ENCODE data around the gene CKS2.
A peak's percentile ranks its signal among the peaks of the same experiment; 100 is the strongest.
"Not testable (repeated sequence)": the region's sequence is repeated elsewhere in the genome, so short reads cannot be mapped to it uniquely, and the experiment has no call there.

CKS2 gene

DNA sequence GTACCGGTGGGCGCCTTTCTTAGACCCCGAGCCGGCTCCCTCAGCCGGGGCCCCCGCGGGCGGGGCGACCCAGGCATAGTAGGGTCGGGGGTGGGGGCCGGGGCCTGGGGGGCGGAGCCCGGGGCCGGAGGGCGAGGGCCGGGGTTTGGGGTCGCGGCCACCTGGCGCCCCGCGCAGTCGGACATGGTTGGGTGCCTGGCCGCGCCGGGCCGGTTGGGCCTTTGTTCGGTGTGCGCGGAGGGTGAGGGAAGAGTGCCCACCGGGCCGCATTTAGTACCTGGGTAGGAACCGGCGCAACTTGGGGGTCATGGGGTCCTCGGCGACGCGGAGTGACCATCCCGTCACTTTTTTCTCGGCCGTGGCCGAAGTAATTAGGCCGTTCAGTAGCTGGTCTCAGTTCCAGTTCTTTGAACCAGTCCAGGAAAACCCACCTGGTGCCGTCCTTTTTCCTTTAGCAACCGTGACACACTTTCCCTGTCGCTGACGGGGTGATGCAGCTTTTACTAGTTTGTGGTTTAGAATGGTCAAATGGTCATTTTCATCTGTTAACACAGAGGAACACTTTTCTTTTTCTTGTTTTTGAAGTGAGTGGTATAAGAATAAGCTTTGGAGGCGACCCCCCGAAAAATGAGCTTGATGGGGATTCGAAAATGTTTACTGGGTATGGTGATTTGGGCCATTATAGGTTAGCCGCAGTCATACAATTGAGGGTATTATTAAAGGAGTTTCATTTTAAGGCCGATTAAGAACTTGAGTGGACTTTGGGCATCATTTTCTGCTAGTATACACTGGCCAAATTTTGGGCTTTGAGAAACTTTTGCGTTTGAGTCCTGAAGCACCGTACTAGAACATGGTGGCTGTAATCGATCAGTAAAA, 589 bp downstream of the CKS2 start:
- no peak for DNase-seq

DNA sequence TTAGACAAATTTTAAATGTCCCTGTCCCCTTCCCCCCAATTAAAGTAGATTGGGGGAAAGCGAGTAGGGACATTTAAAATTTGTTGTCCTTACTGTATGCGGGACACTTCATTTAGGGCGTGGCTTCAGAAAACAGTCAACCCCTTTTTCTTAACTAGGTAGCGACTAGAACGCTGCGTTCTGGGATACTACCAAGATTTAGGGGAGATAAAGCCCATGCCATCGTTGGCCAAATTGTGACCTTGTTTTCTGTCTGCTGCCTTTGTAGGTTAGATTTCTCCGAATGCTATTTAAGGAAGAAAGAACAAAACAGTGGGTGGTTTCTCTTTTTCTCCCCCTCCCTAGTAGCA, 1.2 kb downstream of the CKS2 start:
- no peak for DNase-seq

DNA sequence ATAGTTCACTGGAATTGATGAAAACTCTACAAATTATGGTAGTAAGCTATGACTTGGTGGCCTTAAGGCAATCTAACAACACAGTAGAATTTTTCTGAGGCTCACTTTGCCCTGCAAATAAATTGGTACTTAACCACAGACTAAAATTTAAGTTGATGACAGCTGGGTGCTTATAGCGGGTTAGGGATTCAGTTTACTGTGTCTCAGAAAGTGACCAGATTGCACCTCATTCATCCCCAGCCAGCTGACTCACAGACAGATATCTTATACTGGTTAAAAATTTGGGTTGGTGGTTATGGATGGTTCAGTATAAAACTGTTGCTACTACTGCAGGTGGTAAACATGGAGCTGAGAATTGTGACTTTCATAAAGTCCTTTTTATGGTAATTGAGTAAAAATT, 2.8 kb downstream of the CKS2 start:
- no peak for DNase-seq

DNA sequence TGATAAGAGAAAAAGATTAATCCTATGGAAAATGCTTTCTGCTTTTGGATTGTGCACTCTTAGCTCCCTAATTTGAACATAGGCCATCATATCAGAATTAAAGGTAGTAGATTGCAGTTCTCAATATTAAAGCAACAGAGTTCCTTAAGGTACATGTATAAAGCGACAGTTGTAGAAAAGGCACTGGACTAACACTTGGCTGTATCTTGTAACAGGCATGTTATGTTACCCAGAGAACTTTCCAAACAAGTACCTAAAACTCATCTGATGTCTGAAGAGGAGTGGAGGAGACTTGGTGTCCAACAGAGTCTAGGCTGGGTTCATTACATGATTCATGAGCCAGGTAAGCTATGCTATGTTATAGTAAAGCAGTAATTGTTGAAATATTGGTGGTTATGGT, 4.0 kb downstream of the CKS2 start:
- DNase-seq: no peak

DNA sequence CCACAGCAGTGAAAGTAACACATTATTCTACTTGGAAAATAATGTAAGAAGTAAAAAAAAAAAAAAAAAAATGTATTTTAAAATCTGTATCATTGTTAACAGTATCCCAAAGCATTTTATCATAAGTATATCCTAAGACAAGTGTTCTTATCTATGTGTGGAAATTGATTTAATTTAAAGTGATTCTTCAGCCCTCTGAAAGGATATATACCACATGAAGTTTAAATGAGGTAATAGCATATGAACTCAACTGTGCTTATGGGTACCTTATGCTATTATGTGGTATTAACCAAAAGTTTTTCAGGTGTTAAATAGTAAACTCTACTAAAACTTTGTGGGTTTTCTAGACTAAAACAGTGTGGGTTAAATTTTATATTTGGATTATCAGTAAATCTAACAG, 4.5 kb downstream of the CKS2 start:
- no peak for DNase-seq

DNA sequence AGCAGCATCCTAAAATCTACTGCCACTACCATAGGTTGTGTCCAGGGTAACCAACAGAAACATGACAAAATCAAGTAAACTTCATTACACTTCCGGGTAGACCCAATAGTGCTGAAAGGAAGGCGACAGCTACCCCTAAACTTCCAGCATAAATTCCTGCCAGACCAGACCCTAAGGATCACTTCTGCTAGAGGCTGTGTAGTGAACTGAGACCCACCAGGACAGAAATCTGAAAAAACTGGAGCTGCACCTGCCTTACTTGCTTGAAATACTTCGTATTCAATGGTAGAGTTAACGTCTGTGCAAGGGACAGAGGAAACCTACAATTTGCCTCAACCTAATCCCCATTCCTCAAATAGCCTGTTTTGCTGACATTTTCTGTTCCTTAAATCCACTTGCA, 6.3 kb downstream of the CKS2 start:
- DNase-seq: no peak

DNA sequence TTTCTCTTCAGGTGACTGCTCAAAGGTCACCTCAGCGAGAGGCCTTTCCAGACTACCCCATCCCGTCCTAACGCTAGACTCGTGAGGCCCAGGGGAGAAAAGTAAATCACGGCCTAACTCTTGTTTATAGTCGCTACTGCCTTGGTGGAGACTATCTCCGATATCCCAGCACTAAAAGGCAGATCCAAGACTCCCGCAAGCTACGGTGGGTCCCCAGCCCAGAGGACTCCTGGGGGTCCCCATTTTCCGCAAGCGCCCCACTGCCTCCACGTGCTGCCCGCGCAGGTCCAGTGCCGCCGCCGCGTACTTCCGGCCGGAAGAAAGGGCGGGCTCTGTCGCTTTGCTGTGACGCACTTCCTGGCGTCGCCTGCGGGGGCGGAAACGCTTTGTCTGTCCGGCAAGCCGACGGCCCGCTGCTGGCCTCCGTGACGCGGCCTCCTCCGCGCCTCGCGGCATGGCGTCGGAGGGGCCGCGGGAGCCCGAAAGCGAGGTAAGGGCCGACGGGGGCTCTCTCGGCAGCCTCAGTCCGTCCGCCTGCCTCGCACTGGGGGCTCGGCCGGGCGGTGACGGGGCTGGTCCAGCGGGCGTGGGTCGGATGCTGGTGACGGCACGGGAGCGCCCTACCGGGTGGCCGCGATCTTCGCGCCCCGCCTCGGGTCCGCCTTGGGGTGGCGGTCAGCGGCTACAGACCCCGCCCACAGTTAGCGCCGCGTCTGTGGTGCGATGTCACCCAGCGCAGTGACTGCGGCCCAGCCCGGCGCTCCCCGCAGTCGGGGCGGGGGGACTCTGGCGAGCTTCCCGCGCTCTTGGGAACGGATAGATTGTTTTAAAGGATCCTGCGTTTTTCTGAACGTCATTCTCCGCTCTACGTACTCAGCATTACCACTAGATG, 7.4 kb downstream of the CKS2 start, which contains the start of gene SECISBP2:
TSS of gene SECISBP2 (plus strand) at position 378 of the 892 bp plus-strand sequence. CDS start at position 455, 77 bp downstream.
- DNase-seq: peak; percentile 92

DNA sequence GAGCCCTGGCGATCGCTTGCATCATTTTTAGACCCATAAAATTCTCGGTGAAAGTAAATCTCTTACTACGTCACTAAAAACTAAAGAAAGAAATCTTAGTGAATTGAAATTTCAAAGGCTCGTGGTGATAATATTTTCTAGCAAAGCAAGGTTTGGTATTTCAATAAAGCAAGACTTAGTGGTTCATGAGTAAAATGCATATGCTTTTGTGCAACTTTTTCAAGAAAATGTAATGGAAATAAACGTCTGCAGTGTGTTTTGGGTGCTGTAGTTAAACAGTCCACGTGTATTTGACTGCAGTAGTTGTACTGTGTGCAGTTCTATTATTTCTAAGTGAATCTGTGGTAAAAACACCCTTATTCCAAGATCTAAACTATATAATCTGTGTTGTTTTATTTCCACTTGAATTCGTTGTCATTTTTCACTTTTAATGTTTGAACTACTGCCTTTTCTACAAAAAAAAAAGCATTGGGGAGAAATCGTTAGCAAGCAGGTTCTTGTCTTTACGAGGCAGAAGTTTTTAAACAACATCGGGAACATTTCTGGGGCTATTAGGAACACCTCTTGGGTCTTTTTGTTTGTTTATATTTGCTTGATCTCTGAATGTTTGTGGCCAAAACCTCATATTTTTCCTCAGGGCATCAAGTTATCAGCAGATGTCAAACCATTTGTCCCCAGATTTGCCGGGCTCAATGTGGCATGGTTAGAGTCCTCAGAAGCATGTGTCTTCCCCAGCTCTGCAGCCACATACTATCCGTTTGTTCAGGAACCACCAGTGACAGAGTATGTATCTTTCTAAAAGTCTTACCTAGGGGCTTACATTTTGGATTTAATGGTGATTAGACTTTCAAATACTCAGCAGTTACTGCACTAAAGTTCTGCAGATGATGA, 8.3 kb downstream of the CKS2 start:
- no peak for DNase-seq

DNA sequence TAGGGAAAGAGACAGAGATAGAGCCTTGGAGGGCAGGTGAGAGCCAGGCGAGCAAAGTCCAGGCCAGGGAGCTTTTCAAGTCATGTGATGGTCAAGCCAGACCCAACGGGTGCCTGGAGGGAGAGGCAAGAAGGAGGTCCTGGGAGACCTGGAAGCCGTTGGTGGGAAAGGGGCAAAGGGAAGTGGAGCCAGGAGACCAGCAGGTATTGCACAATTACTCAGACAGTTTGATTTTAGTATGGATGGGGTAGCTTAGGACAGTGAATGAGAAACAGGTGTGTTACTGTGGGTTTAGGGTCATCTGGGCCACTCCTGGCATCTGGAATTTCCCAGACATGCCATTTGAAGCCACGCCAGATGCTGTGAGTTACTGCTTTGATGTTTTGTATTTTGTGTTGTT, 12.4 kb downstream of the CKS2 start:
- no peak for DNase-seq

DNA sequence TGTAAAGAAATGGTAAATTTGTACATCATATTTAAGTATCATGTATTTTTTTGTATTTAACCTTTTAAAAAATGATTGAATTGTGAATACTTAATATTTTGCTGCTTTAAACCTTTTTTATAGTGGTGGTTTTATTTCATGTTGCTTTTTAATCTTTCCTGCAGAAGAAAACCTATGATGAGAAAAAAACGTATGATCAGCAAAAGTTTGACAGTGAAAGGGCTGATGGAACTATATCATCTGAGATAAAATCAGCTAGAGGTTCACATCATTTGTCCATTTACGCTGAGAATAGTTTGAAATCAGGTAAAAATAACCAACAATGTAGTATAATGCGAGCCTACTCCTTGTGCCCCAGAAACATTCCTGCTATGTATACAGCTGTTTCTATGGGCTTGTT, 14.7 kb downstream of the CKS2 start:
- DNase-seq: no peak

DNA sequence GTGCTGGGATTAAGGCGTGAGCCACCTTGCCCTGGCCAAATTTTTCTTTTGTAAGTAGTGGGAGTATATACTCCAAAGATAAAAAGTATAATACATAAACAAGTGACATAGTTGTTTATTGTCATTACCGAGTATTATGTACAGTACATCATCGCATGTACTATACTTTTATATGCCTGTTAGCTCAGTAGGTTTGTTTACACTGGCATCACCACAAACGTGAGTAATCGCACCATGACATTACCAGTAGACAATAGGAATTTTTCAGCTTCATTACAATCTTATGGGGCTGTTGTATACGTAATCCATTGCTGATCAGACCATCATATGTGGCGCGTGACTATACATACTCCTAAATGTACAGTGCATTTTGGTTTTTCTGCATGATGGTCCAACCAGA, 17.1 kb downstream of the CKS2 start:
- DNase-seq: no peak

DNA sequence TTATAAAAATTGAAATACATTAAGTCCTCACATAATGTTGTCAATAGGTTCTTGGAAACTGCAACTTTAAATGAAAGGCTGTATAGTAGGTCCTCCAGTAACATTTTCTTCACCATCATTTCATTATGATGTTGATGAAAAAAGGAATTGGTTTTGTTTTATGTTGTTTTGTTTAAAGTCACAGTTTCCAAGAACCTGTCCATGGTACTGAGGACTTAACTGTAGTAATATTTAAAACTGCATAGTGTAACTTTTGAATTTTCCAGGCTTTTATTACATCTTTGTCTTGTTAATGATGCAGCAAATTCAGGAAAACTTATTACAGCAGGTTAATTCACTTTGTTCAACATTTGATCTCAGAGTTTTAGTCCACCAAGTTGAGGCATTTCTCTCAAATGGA, 18.9 kb downstream of the CKS2 start:
- no peak for DNase-seq

DNA sequence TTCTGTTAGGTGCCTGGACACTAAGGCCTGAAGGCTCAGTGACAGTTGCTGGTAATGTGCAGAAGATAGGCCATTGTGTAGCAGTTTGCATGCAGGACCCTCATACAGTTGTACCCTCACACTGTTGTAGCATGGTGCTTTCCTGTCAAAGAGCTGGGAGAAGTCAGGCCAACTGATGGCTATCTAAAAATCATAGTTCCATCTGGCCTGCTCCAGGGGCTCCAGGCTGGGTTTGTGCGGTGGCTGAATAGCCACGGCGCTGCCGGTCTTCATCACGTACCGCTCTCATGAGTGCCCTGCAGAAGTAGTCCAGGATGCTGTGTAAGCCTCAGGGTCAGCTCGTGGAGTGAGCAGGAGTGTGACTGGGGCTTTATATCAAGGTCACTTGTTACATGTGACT, 19.5 kb downstream of the CKS2 start:
- DNase-seq: no peak

DNA sequence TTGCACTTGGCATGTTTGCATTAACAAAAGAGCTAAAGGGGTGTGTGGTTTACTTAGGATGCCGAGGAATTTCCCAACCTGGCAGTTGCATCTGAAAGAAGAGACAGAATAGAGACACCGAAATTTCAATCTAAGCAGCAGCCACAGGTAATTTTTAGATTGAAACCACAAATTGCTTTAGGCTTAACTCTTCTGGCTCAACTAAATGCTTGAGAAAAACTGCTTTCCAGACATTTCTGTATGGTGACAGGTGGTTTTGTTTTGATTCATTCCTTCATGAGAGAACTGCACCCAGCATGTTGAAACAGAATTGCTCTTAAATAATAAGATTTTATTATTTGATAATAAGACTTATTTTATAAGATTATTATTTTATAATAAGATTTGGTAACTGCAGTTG, 28.8 kb downstream of the CKS2 start:
- DNase-seq: no peak

DNA sequence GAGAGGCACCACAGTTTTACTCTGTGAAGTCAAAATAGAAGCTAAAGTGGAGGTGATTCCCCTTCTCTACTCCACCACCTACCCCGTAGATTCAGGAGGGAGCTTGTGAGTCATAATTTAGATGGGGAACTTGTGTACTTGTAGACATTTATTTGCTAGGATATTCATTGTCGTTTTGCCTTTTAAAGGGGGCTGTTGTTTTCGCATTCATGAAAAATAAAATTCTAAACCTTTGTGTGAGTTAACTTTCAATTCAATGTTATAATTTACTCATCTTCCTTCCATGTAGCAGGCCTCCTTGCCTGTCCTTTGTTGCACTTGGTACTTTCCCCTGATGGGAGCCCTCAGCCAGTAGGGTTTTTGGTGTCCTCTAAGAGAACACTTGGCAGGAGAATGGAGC, 29.3 kb downstream of the CKS2 start:
- no peak for DNase-seq

DNA sequence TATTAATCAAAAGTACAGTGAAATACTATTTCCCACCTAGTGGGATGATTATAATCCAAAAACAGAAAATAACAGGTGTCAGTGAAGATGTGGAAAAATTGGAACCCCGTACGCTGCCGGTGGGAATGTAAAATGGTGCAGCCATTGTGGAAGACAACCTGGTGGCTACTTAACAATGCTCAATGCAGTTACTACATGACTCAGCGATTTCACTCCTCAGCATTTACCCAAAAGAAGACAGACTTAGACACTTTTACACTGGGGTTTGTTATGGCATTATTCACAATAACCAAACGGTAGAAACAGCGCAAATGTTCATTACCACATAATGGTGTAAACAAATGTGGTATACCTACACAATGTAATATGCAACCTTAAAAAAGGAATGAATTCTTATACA, 31.2 kb downstream of the CKS2 start:
- no peak for DNase-seq

DNA sequence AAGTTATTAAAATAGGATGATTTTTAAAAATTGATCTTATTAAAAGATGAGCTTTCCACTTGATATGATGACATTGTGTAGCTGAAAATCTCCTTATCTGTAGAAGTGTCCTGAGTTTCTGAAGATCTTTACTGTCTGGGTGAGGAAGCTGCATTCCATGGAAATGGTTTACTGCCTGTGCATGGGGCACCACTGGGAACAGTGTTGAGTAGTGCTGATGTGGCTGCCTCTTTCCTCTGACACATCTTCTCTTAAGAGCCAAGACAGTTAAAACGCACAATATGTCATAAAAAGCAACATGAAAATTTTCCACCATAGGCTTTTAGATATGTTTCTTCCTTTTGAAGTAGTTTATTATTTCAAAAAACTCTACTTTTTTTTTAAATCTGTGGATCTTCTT, 32.0 kb downstream of the CKS2 start:
- DNase-seq: no peak

DNA sequence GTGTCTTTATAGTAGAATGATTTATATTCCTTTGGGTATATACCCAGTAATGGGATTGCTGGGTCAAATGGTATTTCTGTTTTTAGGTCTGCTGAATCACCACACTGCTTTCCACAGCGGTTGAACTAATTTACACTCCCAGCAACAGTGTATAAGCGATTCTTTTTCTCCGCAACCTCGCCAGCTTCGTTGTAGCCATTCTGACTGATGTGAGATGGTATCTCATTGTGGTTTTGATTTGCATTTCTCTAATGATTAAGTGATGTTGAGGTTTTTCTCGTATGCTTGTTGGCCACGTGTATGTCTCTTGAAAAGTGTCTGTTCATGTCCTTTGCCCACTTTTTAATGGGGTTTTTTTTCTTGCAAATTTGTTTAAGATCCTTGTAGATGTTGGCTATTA, 32.8 kb downstream of the CKS2 start:
- DNase-seq: not testable (repeated sequence)

DNA sequence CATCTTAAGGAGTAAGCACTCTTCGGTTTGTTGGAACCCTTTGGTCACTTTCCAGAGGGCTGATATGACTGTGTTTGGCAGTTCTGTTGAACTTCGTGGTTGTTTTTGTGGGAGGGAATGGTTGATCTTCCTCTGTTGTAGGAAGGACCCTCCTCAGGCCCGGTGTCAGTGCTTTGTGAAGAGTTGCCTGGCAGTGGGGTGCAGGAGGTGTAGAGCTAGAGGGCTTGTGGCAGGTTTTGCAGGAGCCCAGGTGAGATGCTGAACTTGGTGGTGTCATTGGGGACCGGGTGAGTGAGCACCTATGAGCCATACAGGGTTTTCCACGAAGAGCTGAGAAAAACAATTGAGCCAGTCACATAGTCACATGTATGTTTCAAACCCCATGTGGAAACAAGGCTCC, 34.5 kb downstream of the CKS2 start:
- DNase-seq: no peak

DNA sequence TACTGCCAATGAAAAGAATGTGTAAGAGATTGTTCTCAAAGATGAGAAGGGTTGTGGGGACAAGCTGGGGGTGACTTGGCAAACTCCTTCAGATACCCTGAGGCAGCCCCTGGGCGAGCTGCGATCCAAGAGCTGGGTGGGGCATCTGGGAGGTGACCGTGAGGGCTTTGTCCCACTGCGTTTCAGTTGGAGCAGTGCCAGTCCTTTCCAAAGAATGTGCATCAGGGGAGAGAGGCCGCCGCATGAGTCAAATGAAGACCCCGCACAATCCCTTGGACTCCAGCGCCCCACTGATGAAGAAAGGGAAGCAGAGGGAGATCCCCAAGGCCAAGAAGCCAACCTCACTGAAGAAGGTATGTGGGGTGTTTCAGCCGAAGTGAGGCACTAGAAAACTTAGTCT, 35.7 kb downstream of the CKS2 start:
- DNase-seq: no peak

DNA sequence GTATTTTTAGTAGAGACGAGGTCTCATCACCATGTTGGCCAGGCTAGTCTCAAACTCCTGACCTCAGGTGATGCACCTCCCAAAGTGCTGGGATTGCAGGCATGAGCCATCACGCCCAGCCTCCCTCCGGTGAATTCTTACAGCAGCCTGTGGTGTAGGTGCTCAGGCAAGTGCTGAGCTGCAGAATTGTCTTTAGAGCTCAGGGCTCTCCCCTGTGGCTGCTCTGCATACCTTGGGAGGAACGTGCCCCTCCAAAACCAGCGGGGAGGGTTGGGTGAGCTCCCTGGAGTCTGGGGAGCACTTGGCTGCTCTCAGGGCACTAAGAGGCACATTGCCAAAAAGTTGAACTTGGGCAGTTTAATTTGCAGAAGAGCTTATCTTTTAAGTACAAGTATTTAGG, 36.7 kb downstream of the CKS2 start:
- no peak for DNase-seq

DNA sequence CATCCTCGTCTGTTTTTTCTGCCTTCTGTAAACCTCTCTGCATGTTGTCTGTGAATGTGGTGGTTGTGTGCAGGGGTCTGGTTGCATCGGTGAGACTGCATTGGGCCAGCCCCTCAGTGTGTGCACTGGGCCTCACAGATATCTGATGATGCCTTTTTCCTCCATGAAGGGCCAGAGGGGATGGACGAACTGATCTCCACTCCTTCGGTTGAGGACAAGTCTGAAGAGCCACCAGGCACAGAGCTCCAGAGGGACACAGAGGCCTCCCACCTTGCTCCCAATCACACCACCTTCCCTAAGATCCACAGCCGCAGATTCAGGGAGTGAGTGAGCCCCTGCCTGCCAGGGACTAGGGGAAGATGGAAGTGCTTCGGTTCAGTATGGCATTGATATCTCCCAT, 38.6 kb downstream of the CKS2 start:
- no peak for DNase-seq

DNA sequence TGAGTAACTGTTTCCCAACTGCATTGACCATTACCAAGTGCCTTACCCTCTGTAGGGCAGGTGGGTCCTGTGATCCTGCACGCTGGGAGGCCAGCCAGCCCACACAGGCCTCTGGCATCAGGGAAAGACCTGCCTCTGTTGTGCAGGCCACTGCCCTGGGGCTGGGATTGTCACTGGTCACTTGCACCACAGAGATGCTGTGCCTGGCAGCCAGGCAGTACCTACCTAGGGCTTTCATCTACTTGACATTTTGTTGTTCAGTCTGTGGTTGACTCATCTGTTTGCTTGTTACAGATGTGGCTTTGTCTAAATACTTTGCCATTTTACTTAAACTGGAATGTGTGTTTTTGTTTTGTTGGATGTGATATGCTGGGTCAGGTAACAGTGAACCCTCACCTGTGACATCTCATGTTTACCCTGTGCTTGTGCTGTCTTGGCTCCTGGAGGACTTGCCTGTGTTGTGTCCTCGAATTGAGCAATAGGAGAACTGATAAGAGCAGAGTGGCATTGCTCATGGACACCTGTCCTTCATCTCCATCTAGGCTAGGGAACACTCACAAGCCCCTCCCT, 40.1 kb downstream of the CKS2 start:
- no peak for DNase-seq
